Neural progenitor cell (in vitro differentiated cells): Measurements from ENCODE around the gene VTCN1.

Experiments
- CTCF ChIP-seq: fragments of 200-600 bp; sonication (generic); IDR thresholded peaks from 2 replicates; pipeline ENCODE4 v1.5.1; 2017; ENCODE audit warnings: antibody characterized with exemption, mild to moderate bottlenecking
- EZH2 ChIP-seq: fragments of 200-600 bp; sonication (generic); IDR thresholded peaks from 2 replicates; pipeline ENCODE4 v1.6.1; 2017; ENCODE audit warnings: antibody characterized with exemption, mild to moderate bottlenecking, moderate library complexity
- EZH2phosphoT487 ChIP-seq: fragments of 200-600 bp; sonication (generic); IDR thresholded peaks from 2 replicates; pipeline ENCODE4 v1.6.1; 2017; ENCODE audit warnings: antibody characterized with exemption

DNA sequence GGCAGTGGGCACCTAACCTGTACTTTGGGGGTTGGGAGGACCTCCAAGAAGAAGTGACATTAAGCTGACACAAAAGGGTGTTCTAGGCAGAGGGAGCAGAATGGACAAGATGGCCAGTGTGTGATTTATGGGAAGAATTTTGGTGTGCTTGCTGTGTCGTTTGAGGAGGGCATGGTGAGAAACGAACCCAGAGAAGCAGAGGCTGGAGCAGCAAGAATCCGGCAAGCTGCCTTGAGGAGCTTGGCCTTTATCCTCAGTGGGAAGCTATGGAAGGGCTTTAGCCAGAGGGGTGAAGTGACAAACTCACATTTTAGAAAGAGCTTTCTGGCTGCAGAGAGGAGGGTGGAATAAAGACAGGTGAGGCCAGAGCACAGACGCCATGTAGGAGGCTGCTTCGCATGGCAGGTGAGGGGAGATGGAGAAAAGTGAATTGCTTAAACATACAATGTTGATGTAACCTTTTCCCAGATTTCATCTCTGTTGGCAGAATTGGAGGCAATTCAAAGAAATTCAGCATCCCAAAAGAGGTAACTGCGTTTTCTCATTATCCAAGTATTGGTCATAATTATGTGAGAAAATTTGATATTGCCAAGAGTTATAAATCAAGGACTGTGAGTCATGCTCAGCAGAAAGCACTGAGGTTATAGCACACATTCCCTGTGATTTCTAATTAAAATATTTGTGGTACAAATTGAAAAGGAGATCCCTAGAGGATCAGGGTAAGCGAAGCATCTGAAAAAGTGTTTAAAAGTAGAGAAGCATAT is 115.7 kb downstream of the VTCN1 start:
- TF ChIP-seq EZH2, result no peak
- TF ChIP-seq CTCF, result no peak
- TF ChIP-seq EZH2phosphoT487, result no peak
